HG02571 (cell line): ENCODE results near the gene AWAT1.
"Not testable (repeated sequence)": the region's sequence is repeated elsewhere in the genome, so short reads cannot be mapped to it uniquely, and the experiment has no call there.

Experiments
- ATAC-seq: cut with Tn5 transposase; IDR thresholded peaks from one replicate; pipeline ENCODE4 v1.9.1; 2021; ENCODE audit warnings: mild to moderate bottlenecking, moderate library complexity; ENCODE audit not compliant: unreplicated experiment

The AWAT1 gene

DNA sequence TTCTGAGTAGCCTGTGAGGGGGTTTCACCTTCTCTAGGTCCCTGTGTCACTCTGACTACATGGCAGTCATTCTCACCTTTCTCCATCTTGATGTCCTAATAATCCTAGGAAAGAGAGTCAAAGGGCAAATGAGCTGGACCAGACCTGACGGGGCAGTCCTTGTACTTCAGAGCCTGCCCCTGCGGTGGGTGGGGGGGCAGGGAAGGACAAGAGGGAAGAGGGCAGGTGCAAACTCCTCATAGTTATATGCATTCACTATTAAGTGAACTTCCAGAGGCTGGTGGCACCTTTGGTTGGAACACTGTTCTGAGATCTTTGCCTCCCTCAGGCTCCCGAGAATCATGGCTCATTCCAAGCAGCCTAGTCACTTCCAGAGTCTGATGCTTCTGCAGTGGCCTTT lies at the start of gene AWAT1:
Gene AWAT1, plus strand, starts transcription at position 301 of the 400 bp plus-strand sequence. Its CDS starts 41 bp downstream, at position 342.
- ATAC-seq = no peak

GRCh38 chrX:70190225-70190624 lies 44.2 kb upstream of the AWAT1 start:
- no peak for ATAC-seq

DNA sequence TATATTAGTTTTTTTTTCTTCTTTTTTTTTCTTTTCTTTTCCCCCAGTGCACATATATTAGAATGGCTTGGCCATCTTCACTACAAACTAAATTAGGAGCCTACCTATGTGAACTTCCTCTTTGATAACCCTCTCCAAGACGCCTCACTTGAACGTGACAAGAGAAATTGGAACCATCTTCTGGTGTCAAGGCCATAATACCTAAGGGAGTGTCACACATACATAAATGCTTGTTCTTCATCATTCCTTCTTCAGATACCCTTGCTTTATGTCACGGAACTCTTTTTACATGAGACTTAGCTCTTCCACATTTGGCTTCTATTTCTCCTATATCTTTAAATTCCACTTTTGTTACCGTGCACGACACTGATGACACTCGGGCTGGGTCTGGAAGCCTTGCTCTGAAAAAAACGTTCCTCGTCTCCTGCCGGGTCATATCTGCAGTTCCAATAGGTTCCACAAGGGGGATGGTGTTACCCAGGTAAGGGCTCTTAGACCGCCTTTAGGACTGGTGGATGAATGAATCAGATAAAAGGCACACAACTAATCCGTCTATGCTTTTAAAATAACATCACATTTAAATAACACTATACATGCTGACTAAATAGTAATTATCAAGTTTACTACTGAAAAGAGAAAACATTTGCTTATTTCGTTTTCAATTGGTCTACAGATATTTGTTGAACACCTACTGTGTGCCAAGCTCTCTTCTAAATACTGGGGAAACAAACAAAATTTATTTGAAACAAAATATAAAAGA lies 37.3 kb upstream of the AWAT1 start:
- ATAC-seq = no peak

- no peak for ATAC-seq
Measured at GRCh38 chrX:70201732-70202131, 32.7 kb upstream of the AWAT1 start.

- ATAC-seq = no peak
Measured at GRCh38 chrX:70208479-70208878, 26.0 kb upstream of the AWAT1 start.

- ATAC-seq = not testable (repeated sequence)
Measured at GRCh38 chrX:70209570-70209969, 24.9 kb upstream of the AWAT1 start.

DNA sequence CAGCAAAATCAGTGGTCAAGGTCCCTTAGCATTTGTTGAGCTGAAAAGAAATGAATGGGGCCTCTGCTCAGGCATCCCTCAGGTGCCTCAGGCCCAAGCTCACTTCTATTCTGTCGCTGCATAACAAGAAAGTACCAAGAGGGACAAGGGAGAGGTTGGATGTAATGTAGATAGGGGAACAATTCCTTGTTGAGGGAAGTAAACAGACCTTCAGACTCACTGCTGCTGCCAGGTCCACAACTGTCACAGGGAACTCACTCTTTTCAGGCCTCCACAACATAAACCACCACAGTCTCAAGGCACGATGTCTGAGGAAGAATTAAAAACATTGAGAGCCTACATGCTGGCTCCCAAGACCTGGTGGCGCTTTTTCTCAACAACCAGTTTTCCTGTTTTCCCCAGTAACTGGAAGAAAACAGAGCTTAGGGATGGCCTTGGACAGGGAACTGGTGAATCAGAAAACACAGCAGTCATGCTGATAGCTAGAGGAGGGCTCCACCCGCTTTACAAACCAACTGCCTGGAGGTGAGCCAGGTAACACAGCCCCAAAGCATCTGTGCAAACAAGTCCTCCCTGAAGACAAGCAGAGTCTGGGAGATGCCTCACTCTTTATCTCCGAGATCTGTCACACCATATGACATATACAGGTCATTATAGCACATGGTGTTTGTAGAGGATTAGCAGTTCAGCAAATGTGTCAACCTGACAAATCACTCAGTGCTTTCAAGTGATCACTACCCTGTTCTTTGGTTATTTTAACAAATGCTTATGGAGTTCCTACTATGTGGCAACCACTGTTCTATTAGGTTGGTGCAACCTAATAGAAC lies 14.3 kb upstream of the AWAT1 start:
- ATAC-seq = no peak

GRCh38 chrX:70226048-70226447 lies 8.4 kb upstream of the AWAT1 start:
- no peak for ATAC-seq

- ATAC-seq = no peak
Measured at GRCh38 chrX:70226687-70227086, 7.8 kb upstream of the AWAT1 start.

DNA sequence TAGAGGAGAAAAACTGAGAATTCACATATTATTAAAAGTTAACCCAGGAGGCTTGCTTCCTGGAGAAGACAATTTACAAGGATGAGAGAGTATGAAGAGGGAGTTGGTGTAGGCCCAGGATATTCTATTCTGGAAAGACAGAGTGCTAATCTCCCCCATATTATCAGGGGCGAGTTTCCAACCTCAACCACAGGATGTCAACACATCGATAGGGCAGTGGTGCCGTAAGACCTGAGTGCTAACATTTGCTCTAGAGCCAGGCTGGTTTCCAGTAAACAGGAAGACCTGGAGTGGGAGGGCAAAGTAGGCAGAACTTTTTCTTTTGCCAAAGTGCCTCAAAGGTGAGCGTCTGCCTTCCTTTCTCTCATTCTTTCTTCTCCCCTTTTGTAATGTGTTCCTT lies 2.8 kb upstream of the AWAT1 start:
- no peak for ATAC-seq

GRCh38 chrX:70240751-70241150 lies 6.3 kb downstream of the AWAT1 start:
- no peak for ATAC-seq

DNA sequence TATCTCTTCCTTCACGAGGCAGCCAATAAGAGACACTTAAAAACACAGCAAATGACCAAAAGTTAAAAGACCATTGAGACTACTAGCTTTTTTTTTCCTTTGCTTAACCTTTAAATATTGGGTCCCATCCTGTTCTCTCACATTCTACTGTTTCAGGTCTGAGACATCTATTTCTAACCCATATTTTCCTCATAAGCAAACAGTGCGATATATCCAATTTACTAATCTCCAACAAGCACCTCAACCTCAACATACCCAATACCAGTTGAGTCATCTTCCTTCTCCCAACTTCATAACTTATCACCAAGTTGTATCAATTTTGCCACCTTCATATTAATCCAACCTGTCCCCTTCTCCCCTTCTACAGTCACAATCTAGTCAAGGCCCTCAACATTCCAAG lies 7.0 kb downstream of the AWAT1 start:
- no peak for ATAC-seq

- not testable (repeated sequence) for ATAC-seq
Measured at GRCh38 chrX:70243601-70244000, 9.1 kb downstream of the AWAT1 start.

DNA sequence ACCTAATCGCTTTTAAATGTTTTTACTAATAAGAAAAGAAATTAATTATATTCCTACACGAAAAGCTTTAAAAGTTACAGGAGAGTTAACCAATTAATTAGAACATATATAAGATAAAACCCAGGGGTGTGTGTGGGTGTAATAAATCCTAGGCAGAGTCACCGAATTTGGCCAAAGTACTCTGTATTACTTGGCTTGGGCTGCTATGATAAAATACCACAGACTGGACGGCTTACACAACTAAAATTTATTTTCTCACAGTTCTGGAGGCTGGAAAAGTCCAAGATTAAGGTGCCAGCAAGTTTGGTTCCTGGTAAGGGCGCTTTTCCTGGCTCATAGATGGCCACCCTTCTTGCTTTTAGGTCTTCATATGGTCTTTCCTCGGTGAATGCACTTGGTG lies 10.4 kb downstream of the AWAT1 start:
- no peak for ATAC-seq

GRCh38 chrX:70247252-70247651 lies 12.8 kb downstream of the AWAT1 start:
- ATAC-seq = no peak

- ATAC-seq = no peak
Measured at GRCh38 chrX:70252491-70252890, 18.0 kb downstream of the AWAT1 start.

DNA sequence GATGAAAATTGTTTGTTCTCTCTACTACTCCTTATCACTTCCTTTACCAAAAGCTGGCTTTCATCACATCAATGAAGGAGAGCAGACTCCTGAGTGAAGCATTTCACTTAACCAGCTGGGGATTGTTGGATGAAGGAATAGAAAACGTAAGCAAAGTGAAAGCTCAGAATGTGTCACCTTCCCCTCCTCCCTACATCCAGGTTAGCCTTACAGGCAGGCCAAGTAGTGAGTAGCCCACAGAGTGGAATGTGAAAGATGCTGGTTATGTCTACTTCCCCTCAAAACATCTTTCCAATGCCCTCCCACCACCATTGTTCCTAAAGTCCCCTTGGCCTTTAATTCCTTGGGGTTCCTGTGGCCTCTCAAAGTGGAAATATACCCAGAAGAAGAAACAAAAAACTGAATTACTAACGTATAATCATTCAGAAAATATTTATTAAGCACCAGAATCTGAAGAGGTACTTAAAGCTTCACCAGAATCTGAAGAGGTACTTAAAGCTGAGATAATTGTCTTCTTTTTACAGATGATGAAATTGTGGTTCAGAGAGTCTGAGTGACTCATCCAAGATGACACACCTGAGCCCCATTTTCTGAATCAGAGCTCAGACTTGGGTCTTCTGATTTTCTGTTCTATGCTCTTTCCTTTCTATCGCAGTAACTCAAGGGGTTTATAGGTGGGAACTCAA lies 19.1 kb downstream of the AWAT1 start:
- no peak for ATAC-seq

DNA sequence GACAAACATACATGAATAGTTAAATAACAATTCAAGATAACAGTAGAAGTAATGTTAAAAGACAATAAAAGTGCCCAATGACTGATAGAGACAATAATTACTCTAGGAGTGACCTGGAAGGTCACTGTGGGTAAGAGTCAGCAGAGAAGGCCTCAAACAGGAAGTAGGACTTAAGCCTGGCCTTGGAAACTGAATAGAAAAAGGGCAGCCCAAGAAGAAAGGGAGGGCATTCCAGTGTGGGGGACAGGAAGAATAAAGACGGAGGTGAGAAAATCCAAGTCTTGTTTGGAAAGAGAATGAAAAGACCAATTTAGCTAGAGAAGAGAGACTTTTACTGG lies 19.6 kb downstream of the AWAT1 start:
- no peak for ATAC-seq

GRCh38 chrX:70254909-70255308 lies 20.5 kb downstream of the AWAT1 start:
- ATAC-seq = no peak

DNA sequence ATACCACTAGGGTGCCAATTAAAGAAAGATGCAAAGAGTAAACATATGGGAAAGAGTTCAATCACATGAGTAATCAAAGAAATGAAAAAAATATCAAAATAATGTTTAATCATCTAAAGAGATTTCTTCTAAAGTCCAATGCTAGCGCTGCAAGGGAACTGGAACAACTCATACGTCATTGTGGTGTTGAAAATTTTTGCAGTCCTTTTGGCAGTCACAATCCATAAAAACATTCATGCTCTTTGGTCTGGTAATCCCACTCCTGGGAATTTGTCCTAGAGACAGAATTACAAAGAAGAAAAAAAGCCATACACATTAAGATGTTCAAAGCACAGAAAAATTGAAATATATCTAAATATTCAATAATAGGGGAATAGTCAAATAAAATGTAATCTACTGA lies 21.0 kb downstream of the AWAT1 start:
- ATAC-seq = no peak

DNA sequence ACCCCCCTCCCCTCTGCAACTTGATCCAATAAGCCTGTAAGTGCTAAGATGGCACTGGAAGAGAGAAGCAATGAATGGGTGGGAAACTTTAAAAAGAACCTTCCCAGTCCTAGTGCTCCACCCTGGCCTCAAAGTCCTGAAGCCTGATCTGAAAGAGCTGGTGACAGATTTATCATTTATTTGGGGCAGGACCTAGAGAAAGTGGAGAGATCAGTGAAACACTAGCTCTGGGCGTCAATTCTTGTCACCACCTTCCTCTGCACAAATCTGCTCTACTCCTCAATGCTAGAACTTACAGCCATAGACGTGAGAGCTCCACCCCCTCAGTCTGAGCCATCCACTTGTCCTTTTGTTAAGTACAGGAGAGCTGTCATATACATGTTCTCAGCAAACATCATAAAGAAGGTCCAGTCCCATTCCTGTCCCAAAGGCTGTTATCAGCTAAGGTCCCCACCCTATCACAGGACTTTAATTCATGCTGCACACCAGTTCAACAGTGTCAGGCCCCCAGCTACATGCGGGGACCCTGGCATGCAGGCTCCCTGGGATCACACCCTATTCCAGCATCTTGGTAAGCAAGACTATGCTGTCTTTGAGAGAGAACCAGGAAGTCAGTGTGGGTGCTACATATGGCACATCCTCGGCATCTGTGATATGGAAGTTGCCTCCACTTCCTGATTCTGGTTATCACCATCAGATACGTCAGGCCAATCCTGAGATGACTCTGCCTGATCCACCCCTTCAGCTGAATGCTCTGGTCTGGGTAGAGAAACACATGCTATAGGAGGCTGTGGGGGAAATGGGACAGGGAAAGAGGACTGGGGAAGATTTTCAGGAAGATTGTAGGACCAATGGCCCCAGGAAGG lies 23.2 kb downstream of the AWAT1 start:
- no peak for ATAC-seq
